ENCODE data around the gene RTN4RL1.

Gene RTN4RL1

DNA sequence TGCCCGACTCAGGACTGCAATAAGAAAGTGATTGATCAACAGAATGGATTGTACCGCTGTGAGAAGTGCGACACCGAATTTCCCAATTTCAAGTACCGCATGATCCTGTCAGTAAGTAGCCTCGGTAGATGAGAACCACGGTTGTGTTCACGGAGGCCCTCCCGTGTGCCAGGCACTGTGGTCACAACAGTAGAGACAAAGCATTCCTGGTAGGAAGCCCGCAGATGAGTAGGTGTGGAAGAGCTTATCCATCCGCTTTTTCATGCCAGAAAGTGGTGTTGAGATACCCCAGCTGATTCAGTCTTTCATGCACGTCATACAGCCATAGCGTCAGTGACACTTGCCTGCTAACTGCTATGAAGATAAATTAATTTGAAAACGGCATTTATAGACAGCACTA lies 136.4 kb downstream of the RTN4RL1 start (continued):
- TF ChIP-seq ZIC2 (tag by site-specific recombination; IDR thresholded peaks at IDR 0.05) (no peak), ZNF10 (tag by site-specific recombination; IDR thresholded peaks at IDR 0.05) (no peak), HOXC10 (CRISPR knock-in tag; IDR thresholded peaks at IDR 0.05) (no peak), TCF7L2 (IDR thresholded peaks at IDR 0.05; ENCODE audit: borderline replicate concordance, low read depth, low read length) (no peak), ZSCAN23 (tag by site-specific recombination; IDR thresholded peaks at IDR 0.05) (no peak)
- TF ChIP-seq, protein P1, sequence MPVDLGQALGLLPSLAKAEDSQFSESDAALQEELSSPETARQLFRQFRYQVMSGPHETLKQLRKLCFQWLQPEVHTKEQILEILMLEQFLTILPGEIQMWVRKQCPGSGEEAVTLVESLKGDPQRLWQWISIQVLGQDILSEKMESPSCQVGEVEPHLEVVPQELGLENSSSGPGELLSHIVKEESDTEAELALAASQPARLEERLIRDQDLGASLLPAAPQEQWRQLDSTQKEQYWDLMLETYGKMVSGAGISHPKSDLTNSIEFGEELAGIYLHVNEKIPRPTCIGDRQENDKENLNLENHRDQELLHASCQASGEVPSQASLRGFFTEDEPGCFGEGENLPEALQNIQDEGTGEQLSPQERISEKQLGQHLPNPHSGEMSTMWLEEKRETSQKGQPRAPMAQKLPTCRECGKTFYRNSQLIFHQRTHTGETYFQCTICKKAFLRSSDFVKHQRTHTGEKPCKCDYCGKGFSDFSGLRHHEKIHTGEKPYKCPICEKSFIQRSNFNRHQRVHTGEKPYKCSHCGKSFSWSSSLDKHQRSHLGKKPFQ (tag by site-specific recombination; IDR thresholded peaks at IDR 0.05) = no peak
- TF ChIP-seq, protein P2, sequence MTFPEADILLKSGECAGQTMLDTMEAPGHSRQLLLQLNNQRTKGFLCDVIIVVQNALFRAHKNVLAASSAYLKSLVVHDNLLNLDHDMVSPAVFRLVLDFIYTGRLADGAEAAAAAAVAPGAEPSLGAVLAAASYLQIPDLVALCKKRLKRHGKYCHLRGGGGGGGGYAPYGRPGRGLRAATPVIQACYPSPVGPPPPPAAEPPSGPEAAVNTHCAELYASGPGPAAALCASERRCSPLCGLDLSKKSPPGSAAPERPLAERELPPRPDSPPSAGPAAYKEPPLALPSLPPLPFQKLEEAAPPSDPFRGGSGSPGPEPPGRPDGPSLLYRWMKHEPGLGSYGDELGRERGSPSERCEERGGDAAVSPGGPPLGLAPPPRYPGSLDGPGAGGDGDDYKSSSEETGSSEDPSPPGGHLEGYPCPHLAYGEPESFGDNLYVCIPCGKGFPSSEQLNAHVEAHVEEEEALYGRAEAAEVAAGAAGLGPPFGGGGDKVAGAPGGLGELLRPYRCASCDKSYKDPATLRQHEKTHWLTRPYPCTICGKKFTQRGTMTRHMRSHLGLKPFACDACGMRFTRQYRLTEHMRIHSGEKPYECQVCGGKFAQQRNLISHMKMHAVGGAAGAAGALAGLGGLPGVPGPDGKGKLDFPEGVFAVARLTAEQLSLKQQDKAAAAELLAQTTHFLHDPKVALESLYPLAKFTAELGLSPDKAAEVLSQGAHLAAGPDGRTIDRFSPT (tag by site-specific recombination; IDR thresholded peaks at IDR 0.05) = no peak

Measured in HEK293 (cell line).